ENCODE data around the gene RNASEL. TPM values are rescaled to one million over a fixed set of nuclear protein-coding genes. Genes with fewer than 3 reads are reported as not detected.

Gene RNASEL
- polyA plus RNA-seq, 2 of the 4 experiments (the other 2 are of a cell fraction): 1.9 to 4.1 TPM

DNA sequence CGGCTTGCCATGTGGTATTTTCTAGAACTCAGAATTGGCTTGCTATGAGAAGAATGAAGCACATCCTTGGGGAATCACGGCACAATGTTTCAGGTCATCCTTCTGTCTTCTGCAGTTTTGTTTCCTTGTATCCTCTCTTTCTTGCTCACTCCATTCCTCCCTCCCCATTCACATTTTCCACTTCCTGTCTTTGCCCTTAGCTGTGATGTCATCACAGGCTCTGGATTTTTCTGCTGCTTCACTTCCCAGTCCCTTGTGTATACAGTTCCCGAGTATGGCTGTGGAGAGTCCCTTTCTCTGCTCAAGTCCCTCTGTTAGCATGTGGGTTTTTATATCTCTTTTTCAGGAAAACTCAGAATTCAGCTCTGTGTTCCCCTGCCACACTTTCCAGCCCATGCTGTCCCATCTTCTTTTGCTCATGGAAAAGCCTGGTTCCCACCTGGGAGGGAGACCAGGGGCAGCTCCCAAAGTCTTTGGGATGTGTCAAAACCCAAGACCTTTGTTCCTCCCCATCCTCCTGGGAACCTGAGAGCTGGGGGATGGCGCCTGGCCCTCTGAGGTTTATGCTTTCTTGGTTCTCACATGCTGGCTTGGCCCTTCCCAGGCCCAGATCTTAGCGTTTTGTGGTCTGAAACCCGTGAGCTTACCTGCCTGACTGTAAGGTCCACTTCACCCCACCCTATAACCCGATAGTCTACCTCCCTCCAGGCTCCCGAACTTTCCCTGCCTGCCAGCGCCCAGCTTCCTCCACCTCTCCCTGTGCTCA is 20.0 kb upstream of the RNASEL start:
- FAIRE-seq (no peak), ATAC-seq (no peak), DNase-seq (ENCODE audit: low read depth in 1 of 2, low spot score in 1 of 2) (no peak)
- H3K4me1 ChIP-seq: peaks cover 3% of the 10 kb centered on the region; the same call in 1 of the 3 replicates
- POLR2A ChIA-PET: no interaction called here
- no peak for TF ChIP-seq MYC (IDR thresholded peaks at IDR 0.05; ENCODE audit: borderline replicate concordance, low read length)
- no peak for TF ChIP-seq POLR2A (IDR thresholded peaks at IDR 0.05; ENCODE audit: low read length)
- TF ChIP-seq, protein P1, sequence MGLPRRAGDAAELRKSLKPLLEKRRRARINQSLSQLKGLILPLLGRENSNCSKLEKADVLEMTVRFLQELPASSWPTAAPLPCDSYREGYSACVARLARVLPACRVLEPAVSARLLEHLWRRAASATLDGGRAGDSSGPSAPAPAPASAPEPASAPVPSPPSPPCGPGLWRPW (IDR thresholded peaks at IDR 0.05): no peak
- TF ChIP-seq HOXA7 (CRISPR knock-in tag; IDR thresholded peaks at IDR 0.05): no peak
- TF ChIP-seq HDAC2 (IDR thresholded peaks at IDR 0.05): no peak
- TF ChIP-seq CBX2 (IDR thresholded peaks at IDR 0.05; ENCODE audit: borderline replicate concordance, low read depth): no peak
- no peak for TF ChIP-seq EHMT2 (IDR thresholded peaks at IDR 0.05; ENCODE audit: low read depth)
- TF ChIP-seq, protein P2, sequence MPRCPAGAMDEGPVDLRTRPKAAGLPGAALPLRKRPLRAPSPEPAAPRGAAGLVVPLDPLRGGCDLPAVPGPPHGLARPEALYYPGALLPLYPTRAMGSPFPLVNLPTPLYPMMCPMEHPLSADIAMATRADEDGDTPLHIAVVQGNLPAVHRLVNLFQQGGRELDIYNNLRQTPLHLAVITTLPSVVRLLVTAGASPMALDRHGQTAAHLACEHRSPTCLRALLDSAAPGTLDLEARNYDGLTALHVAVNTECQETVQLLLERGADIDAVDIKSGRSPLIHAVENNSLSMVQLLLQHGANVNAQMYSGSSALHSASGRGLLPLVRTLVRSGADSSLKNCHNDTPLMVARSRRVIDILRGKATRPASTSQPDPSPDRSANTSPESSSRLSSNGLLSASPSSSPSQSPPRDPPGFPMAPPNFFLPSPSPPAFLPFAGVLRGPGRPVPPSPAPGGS (IDR thresholded peaks at IDR 0.05): no peak
- no peak for TF ChIP-seq TFCP2L1 (CRISPR knock-in tag; IDR thresholded peaks at IDR 0.05)
- TF ChIP-seq SREBF2 (IDR thresholded peaks at IDR 0.05): no peak
- no peak for TF ChIP-seq ZSCAN20 (CRISPR knock-in tag; IDR thresholded peaks at IDR 0.05)
- no peak for TF ChIP-seq CBX8 (IDR thresholded peaks at IDR 0.05)
- TF ChIP-seq RNF2 (IDR thresholded peaks at IDR 0.05; ENCODE audit: borderline replicate concordance, low read depth): no peak
- TF ChIP-seq ESRRA (IDR thresholded peaks at IDR 0.05; ENCODE audit: borderline replicate concordance, low read length): no peak
- no peaks in the 10 kb centered on the region for H3K9me3 ChIP-seq
- CTCF ChIA-PET: interaction anchor here (0.6 to 4.4 kb wide), 7 partner anchors 9 to 524 kb away, joined by 3 to 31 read pairs (median 4); no protein-coding TSS in a partner anchor
- WGBS (ENCODE audit: missing lambda C conversion rate): 61% methylated on average over 9 of the region's 9 CpGs
- H3K4me2 ChIP-seq: no peak overlapping the region
- H3K4me3 ChIP-seq: no peak overlapping the region
- H3K27ac ChIP-seq: no peak overlapping the region

DNA sequence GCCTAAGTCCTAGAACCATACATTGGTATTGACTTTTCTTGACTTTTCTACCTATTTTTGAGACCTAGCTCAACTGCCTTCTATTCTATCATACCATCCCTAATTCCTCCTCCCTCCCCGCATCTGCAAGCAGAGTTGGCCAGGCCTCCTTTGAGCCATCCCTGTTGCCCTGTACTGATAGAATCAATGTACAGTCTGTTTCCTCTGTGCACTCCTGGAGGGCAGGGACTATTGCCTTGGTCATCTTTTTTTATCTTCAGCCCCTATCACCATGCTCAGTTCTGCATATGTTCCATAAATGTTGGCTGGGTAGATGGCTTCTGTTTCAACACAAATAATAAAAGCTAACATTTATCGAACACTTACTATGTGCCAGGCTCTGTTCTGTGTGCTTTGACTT is 19.2 kb upstream of the RNASEL start:
- Histone ChIP-seq H3K9me3 (no peaks in the 10 kb centered on the region), H3K4me3 (no peak overlapping the region), H3K4me1 (peaks cover 8% of the 10 kb centered on the region; the same call in 2 of the 3 replicates), H3K4me2 (no peak overlapping the region), H3K27ac (no peak overlapping the region)
- ATAC-seq (no peak), DNase-seq (ENCODE audit: low read depth in 1 of 2, low spot score in 1 of 2) (no peak), FAIRE-seq (no peak)
- ChIA-PET POLR2A (no interaction called here), CTCF (interaction anchor here (0.8 to 4.4 kb wide), 6 partner anchors 8 to 175 kb away, joined by 3 to 31 read pairs (median 4); no protein-coding TSS in a partner anchor)
- TF ChIP-seq HEYL (CRISPR knock-in tag; IDR thresholded peaks at IDR 0.05) (no peak), EHMT2 (IDR thresholded peaks at IDR 0.05; ENCODE audit: low read depth) (no peak), RARB (CRISPR knock-in tag; IDR thresholded peaks at IDR 0.05) (no peak), FOXS1 (CRISPR knock-in tag; IDR thresholded peaks at IDR 0.05) (no peak), SMC3 (IDR thresholded peaks at IDR 0.05) (no peak), NPAS2 (CRISPR knock-in tag; IDR thresholded peaks at IDR 0.05; ENCODE audit: borderline replicate concordance) (no peak), ESRRA (IDR thresholded peaks at IDR 0.05; ENCODE audit: borderline replicate concordance, low read length) (no peak), RAD21 (conservative IDR thresholded peaks at IDR 0.05 in 1 of 2, IDR thresholded peaks at IDR 0.05 in 1 of 2) (no peak), POLR2A (IDR thresholded peaks at IDR 0.05; ENCODE audit: low read length) (no peak), MAZ (IDR thresholded peaks at IDR 0.05; ENCODE audit: borderline replicate concordance, low read depth, low read length) (no peak), EP300 (IDR thresholded peaks at IDR 0.05) (no peak), FOSB (CRISPR knock-in tag; IDR thresholded peaks at IDR 0.05) (no peak)
- TF ChIP-seq, protein P3, sequence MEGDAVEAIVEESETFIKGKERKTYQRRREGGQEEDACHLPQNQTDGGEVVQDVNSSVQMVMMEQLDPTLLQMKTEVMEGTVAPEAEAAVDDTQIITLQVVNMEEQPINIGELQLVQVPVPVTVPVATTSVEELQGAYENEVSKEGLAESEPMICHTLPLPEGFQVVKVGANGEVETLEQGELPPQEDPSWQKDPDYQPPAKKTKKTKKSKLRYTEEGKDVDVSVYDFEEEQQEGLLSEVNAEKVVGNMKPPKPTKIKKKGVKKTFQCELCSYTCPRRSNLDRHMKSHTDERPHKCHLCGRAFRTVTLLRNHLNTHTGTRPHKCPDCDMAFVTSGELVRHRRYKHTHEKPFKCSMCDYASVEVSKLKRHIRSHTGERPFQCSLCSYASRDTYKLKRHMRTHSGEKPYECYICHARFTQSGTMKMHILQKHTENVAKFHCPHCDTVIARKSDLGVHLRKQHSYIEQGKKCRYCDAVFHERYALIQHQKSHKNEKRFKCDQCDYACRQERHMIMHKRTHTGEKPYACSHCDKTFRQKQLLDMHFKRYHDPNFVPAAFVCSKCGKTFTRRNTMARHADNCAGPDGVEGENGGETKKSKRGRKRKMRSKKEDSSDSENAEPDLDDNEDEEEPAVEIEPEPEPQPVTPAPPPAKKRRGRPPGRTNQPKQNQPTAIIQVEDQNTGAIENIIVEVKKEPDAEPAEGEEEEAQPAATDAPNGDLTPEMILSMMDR (IDR thresholded peaks at IDR 0.05): no peak
- 7% methylated on average over 1 of the region's 2 CpGs for WGBS (ENCODE audit: missing lambda C conversion rate)
